GM18505 (cell line): ENCODE results near the gene RCAN2.

ENCODE experiments used
- ATAC-seq: cut with Tn5 transposase; IDR thresholded peaks from one replicate; pipeline ENCODE4 v1.9.1; 2021; ENCODE audit not compliant: unreplicated experiment
- POLR2A ChIP-seq: IDR thresholded peaks from 4 replicates; pipeline ENCODE4 v1.6.1; 2011; ENCODE audit warnings: borderline replicate concordance; ENCODE audit not compliant: insufficient read depth, insufficient read length; ENCODE audit errors: extremely low read depth

Gene RCAN2

DNA sequence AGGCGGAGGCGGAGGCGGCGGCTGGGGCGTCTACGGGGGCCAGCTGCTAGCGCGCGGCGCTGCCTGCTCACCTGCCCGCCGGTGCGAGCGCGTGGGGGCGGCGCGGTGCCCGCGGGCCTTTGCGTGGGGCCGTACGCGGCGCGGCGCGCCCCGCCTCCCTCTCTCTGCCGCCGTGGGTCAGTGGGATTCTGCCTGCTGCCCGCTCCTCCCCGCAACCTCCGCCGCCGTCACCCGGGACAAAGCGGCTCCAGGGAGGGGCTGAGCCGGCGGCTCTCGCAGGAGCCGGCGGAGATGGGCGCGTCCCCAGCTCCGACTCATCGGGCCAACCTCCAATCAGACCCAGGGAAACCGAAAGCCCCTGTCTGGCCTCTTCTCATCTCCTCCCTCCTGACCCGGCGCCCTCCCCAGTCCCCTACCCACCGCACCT is at the start of gene RCAN2:
Gene RCAN2 (minus strand): TSS at position 249 of the 427 bp plus-strand sequence.
- ATAC-seq, result no peak
- TF ChIP-seq POLR2A, result no peak

- no peak for ATAC-seq
- TF ChIP-seq POLR2A, result no peak
These were observed 48.6 kb upstream of the RCAN2 start for GRCh38 chr6:46539866-46540265.

DNA sequence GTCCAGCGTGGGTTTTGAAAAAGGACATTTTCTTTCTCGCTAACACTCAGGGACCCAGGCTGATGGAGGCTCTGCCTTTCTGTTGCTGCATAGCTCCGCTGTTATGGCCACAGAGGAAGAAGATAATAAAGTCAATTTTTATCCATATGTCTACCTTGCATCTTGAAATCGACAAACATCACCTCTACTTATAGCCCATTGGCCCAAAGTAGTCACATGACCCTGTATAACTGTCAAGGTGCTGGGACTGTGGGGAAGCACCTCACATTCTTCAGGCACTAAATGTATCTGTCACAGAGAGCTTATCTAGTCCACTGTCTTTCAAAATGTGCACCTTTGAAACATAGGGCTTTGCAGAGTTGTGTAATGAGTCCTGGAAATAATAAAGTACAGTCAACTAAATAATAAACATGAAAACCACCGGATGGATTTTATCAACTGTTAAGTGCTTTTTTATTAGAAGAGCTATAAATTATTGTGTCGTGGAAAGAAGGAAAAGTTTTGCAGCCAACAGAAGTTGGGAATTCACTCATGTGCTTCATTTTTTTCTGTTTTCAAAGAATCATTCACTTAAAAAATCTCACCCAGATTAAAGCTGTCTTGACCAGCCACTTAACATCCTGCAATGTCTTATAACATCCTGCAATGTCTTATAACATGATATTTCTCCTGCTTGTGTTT is 47.7 kb upstream of the RCAN2 start:
- no peak for TF ChIP-seq POLR2A
- no peak for ATAC-seq

DNA sequence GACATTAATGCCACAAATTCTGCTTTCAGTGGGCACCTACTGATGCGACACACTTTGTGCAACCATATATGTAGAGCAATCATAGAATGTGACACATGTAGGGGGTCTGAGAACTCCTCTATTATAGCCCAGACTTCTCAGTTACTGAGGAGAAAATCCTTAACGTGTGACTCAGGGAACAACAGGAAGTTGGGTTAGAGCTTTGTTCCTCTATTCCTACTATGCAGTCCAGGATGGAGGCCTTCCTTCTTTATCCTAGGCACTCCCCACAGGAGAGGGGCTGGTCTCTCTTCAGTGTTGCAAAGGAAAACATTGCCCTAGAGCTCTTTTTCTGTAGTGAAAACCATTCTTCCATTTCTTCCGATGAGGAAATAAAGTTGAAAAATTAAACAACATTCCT is 39.6 kb upstream of the RCAN2 start:
- no peak for ATAC-seq
- no peak for TF ChIP-seq POLR2A

- TF ChIP-seq POLR2A, result no peak
- no peak for ATAC-seq
These were observed 37.9 kb upstream of the RCAN2 start for GRCh38 chr6:46528961-46529750.

DNA sequence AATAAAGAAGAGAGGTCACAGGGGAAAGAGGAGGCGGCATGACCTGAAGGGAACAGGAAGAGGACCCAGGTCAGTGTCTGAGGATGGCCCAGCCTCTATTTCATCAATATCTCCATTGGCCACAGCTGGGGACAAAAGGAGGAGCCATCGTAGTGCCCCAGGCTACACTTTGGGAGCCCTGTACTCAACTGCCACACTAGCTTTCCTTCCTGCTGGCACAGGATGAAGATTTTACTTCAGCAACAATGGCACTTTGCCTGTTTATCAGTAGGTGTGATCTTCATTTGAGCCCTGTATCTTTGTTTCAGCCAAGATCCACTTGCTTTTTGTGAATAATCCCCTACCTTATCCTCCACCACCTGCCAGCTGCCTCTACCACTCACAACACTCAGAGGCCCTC is 35.4 kb upstream of the RCAN2 start:
- ATAC-seq, result no peak
- no peak for TF ChIP-seq POLR2A

GRCh38 chr6:46525583-46525982 is 34.3 kb upstream of the RCAN2 start:
- no peak for ATAC-seq
- TF ChIP-seq POLR2A, result no peak

DNA sequence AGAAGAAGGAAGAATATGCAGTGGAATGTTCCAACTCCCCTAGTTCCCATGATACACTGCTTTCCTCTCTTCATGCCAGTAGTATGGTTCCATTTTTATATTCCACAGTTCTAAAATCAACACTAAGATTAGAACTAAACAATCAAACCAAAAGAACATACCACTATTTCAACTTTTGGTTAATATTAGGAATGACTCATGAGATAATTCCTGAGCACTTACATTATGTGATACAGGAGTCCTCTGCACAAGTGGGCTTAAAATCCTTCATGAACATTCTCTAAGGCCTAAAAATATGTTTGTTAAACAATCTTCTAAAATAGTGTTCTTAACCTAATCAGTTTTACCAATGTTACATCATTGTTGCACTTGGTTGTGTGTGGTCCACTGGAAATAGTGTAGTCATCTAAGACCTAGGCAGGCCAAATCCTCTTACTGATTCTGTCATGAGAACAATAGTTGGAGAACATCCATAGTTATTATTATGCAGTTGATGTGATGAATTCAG is 30.3 kb upstream of the RCAN2 start:
- TF ChIP-seq POLR2A, result no peak
- no peak for ATAC-seq

GRCh38 chr6:46517202-46517601 is 26.0 kb upstream of the RCAN2 start:
- TF ChIP-seq POLR2A, result no peak
- no peak for ATAC-seq

GRCh38 chr6:46513533-46513932 is 22.3 kb upstream of the RCAN2 start:
- ATAC-seq, result no peak
- no peak for TF ChIP-seq POLR2A

- TF ChIP-seq POLR2A, result no peak
- no peak for ATAC-seq
These were observed 20.1 kb upstream of the RCAN2 start for GRCh38 chr6:46511320-46511719.

DNA sequence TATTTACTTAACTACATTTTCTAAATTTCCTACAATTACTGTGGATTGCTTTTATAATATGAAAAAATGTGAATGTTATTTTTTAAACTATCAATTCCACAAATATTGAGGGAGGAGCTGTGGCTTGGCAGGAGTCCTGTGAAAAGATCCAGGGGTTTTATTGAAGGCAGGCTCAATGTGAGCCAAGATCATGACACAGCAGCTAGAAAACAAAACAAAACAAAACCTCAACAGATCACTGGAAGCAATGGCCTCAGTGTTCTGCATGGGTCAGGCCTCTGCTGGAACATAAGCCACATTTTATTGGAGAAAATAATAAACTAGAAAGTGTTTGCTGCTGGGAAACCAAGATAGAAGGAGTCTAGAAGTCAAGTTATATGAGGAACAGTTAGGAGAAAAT is 19.4 kb upstream of the RCAN2 start:
- no peak for TF ChIP-seq POLR2A
- no peak for ATAC-seq

DNA sequence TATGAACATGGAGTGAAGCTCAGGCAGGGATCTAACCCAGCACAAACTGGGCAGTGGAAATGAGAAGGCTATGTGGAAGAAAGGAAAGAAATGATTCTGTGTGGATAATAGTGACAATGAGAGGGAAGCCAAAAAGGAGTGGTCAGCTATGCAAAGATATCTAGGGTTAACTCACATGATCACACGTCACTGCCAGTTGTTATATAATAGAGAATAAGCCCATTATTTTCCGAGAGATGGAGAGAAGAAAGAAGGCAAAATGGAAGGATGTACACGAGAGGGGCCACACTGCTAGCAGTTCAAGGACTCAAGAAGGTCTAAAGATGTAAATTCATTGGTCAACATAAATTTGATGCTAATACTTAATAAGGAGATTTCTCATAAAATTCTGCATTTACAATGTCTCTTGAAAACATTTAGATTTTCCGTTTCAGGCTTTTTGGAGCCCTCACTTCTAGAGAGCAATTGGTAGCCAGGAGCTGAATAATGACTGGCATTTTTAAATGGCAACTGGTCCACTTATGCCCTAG is 18.8 kb upstream of the RCAN2 start:
- TF ChIP-seq POLR2A, result no peak
- ATAC-seq, result no peak

DNA sequence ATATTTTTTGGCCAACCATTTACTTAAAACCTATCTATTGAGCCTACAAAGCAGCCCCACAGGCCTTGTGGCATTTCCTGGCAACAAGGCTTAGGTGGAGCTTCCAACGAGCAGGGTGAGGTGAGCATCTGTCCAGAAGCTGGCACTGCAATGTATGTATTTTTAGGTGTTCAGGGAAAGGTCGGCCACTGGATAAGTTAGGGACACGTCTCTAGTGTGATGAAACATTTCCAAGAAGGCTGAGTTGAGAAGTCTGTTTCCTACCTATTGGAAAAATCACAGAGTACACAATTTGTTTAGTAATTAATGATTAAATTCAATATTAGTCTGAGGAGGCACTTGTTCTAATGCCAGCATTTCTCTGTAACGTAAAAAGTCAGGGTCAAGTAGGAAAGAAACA is 17.8 kb upstream of the RCAN2 start:
- ATAC-seq, result no peak
- no peak for TF ChIP-seq POLR2A
